Kidney (tissue), 14 donors: ENCODE data around the gene DPH5. TPM values are rescaled to one million over a fixed set of nuclear protein-coding genes. Genes with fewer than 3 reads are reported as not detected.

ENCODE experiments used
- DNase-seq, 5 donors: peaks; one replicate each; pipeline ENCODE4 v3.0.0-alpha.2; 2013 to 2020
- FAIRE-seq: peaks from 2 replicates; lab custom pipeline; 2012; peaks lifted over from hg19 to GRCh38; lab: Jason Lieb, UNC
- H3K27ac ChIP-seq, 2 donors: one replicate each; pipeline ENCODE4 v1.7.0; 2013; ENCODE audit warnings: low read depth in 2 of 2, low read length in 2 of 2, inconsistent platforms in 1 of 2
- H3K27me3 ChIP-seq: one replicate; pipeline ENCODE4 v1.7.1; 2013; ENCODE audit warnings: low read length, inconsistent platforms; ENCODE audit not compliant: control insufficient read depth, insufficient read depth
- H3K36me3 ChIP-seq, 3 donors: one replicate each; pipeline versions ENCODE4 v1.7.0 to v1.7.1; 2013; ENCODE audit warnings: low read length in 3 of 3, control low read depth in 1 of 3, inconsistent platforms in 1 of 3; ENCODE audit not compliant: insufficient read depth in 3 of 3, control insufficient read depth in 2 of 3
- H3K4me1 ChIP-seq, 3 donors: one replicate each; pipeline versions ENCODE4 v1.7.0 to v1.7.1; 2013; ENCODE audit warnings: low read length in 3 of 3, inconsistent platforms in 1 of 3, low read depth in 1 of 3; ENCODE audit not compliant: control insufficient read depth in 2 of 3, insufficient read depth in 2 of 3
- H3K4me3 ChIP-seq, 3 donors: one replicate each; pipeline versions ENCODE4 v1.7.0 to v1.8.1; 2013; ENCODE audit warnings: low read length in 3 of 3, control low read depth in 1 of 3, inconsistent platforms in 1 of 3
- H3K9ac ChIP-seq, 3 donors: one replicate each; pipeline versions ENCODE4 v1.7.0 to v1.7.1; 2013; ENCODE audit warnings: low read length in 3 of 3, control low read depth in 1 of 3, inconsistent platforms in 1 of 3
- H3K9me3 ChIP-seq, 3 donors: one replicate each; pipeline versions ENCODE4 v1.7.0 to v1.7.1; 2013; ENCODE audit warnings: low read length in 3 of 3, control low read depth in 1 of 3, inconsistent platforms in 1 of 3; ENCODE audit not compliant: control insufficient read depth in 2 of 3, insufficient read depth in 1 of 3
- intact Hi-C: fragments of 100-400 bp; cut with DNase I; formaldehyde crosslinking; loops from one replicate; pipeline ENCODE4 v1.11.1; 2022
- polyA plus RNA-seq: library from polyadenylated mRNA; stranded (reverse); fragments of 350-450 nt; fragmentation: Illumina TruSeq; extraction: RNeasy Lipid Tissue Mini Kit (QIAGEN cat#74804); gene quantifications from one replicate; pipeline ENCODE4 v1.2.3, GENCODE V29; 2014; ENCODE audit warnings: low read depth, low replicate concordance; ENCODE audit not compliant: insufficient read depth
- total RNA-seq: library from RNA; stranded (reverse); fragmentation: NEBNext Ultra II Directional; extraction: Animal tissue kit (Norgen Biotek cat#: 25700); gene quantifications from one replicate; pipeline ENCODE4 v1.2.1, GENCODE V29; 2021
- TF ChIP-seq, protein P1 (sequence below): IDR thresholded peaks from 3 replicates; pipeline ENCODE4 v1.5.1; 2012; ENCODE audit warnings: mild to moderate bottlenecking, moderate library complexity, borderline replicate concordance; ENCODE audit not compliant: insufficient read depth; ENCODE audit errors: extremely low read depth
- donor health status: control.
- donor health status: control.
- donor health status: control.
- donor health status: control.
- donor health status: control.
- donor health status: DM: yes; HTN: yes; CAD: no.
- donor health status: Normal renal cell carcinoma (clear cell type).

DPH5 gene
- total and polyA plus RNA-seq, 2 donors from 2014 or later: 19.7 to 44.9 TPM

DNA sequence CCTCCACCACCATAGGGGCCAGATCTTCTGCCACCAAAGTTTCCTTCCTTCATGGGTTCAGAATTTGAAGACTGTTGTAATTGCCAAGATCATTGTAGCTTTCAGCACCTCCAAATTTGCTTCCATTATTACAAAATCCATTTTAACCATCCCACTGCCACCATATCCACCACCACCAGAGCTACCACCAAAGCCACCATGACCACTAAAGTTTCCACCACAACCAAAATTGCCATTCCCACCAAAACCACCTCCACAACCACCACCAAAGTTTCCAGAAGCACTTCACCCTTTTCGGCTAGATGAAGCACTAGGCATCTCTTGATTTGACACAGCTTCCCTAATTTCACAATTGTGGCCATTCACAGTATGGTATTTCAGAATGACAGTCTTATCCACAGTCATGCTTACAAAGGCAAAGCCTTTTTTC lies 84.5 kb downstream of the DPH5 start:
- intact Hi-C loops: no loop called here
- H3K27me3 ChIP-seq: no peaks in the 10 kb centered on the region

More for the DNA sequence above, 84.5 kb downstream of the DPH5 start:
- peaks cover 2 to 3% (median 2%) of the 10 kb centered on the region in 3 donors for H3K36me3 ChIP-seq
- no peak overlapping the region for H3K4me3 ChIP-seq
- no peak for DNase-seq
- no peak for FAIRE-seq
- no peak overlapping the region for H3K27ac ChIP-seq
- TF ChIP-seq, protein P1, sequence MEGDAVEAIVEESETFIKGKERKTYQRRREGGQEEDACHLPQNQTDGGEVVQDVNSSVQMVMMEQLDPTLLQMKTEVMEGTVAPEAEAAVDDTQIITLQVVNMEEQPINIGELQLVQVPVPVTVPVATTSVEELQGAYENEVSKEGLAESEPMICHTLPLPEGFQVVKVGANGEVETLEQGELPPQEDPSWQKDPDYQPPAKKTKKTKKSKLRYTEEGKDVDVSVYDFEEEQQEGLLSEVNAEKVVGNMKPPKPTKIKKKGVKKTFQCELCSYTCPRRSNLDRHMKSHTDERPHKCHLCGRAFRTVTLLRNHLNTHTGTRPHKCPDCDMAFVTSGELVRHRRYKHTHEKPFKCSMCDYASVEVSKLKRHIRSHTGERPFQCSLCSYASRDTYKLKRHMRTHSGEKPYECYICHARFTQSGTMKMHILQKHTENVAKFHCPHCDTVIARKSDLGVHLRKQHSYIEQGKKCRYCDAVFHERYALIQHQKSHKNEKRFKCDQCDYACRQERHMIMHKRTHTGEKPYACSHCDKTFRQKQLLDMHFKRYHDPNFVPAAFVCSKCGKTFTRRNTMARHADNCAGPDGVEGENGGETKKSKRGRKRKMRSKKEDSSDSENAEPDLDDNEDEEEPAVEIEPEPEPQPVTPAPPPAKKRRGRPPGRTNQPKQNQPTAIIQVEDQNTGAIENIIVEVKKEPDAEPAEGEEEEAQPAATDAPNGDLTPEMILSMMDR: no peak
- H3K9me3 ChIP-seq: no peaks in the 10 kb centered on the region
- H3K4me1 ChIP-seq: peaks cover 0 to 7% (median 0%) of the 10 kb centered on the region in 3 donors
- H3K9ac ChIP-seq: no peak overlapping the region

Other genes with a start within 250 kb of the DPH5 start
- gene EXTL2, start 130.9 kb downstream of the DPH5 start, total RNA-seq: 10.5 TPM
- 11.3 TPM for gene EXTL2, start 130.9 kb downstream of the DPH5 start, polyA plus RNA-seq
- 40.2 TPM for gene SLC30A7, start 129.7 kb downstream of the DPH5 start, total RNA-seq
- gene SLC30A7, start 129.7 kb downstream of the DPH5 start, polyA plus RNA-seq: 4.4 TPM
- 51.6 TPM for gene S1PR1, start 211.2 kb upstream of the DPH5 start, total RNA-seq
- 14.2 TPM for gene S1PR1, start 211.2 kb upstream of the DPH5 start, polyA plus RNA-seq